HG02623 (cell line): ENCODE data around the gene ATF4.
"Not testable (repeated sequence)": the region's sequence is repeated elsewhere in the genome, so short reads cannot be mapped to it uniquely, and the experiment has no call there.

Experiments used
- ATAC-seq: cut with Tn5 transposase; IDR thresholded peaks from one replicate; pipeline ENCODE4 v1.9.1; 2021; ENCODE audit warnings: moderate library complexity; ENCODE audit not compliant: unreplicated experiment

The ATF4 gene

GRCh38 chr22:39510529-39511149, 9.7 kb upstream of the ATF4 start:
- ATAC-seq, result no peak

- ATAC-seq, result no peak
These were observed 9.1 kb upstream of the ATF4 start for GRCh38 chr22:39511226-39511625.

- no peak for ATAC-seq
These were observed 8.3 kb upstream of the ATF4 start for GRCh38 chr22:39512026-39512425.

- ATAC-seq, result no peak
These were observed 6.6 kb upstream of the ATF4 start for GRCh38 chr22:39513791-39514190.

- ATAC-seq, result no peak
These were observed 5.9 kb upstream of the ATF4 start for GRCh38 chr22:39514373-39514973.

- ATAC-seq, result no peak
These were observed 4.9 kb upstream of the ATF4 start for GRCh38 chr22:39515266-39516050.

- ATAC-seq, result no peak
These were observed 2.9 kb upstream of the ATF4 start for GRCh38 chr22:39517470-39517869.

- no peak for ATAC-seq
These were observed 2.1 kb upstream of the ATF4 start for GRCh38 chr22:39518144-39518786.

- ATAC-seq, result no peak
These were observed 1.2 kb upstream of the ATF4 start for GRCh38 chr22:39518996-39519680.

- peak; percentile 71 for ATAC-seq
These were observed 609 bp upstream of the ATF4 start for GRCh38 chr22:39519681-39520225.

- ATAC-seq, result peak; percentile 4
These were observed 934 bp downstream of the ATF4 start for GRCh38 chr22:39521106-39521885.

GRCh38 chr22:39522091-39522490, 1.7 kb downstream of the ATF4 start:
- ATAC-seq, result not testable (repeated sequence)

GRCh38 chr22:39522567-39523300, 2.4 kb downstream of the ATF4 start:
- ATAC-seq, result no peak

GRCh38 chr22:39524089-39524752, 3.9 kb downstream of the ATF4 start:
- ATAC-seq, result no peak

- no peak for ATAC-seq
These were observed 4.6 kb downstream of the ATF4 start for GRCh38 chr22:39524753-39525657.

- ATAC-seq, result no peak
These were observed 5.3 kb downstream of the ATF4 start for GRCh38 chr22:39525658-39525975.

GRCh38 chr22:39526736-39527171, 6.4 kb downstream of the ATF4 start:
- ATAC-seq, result no peak

- no peak for ATAC-seq
These were observed 7.2 kb downstream of the ATF4 start for GRCh38 chr22:39527481-39527961.
